SK-N-SH treated with all-trans-retinoic acid at 6 μM for 48 hours (cell line): ENCODE data around the gene PLEKHG4.

ENCODE experiments used
- ATAC-seq: fragments of 200-7000 bp; cut with Tn5 transposase; 3 replicates; pipeline ENCODE4 v1.9.1; 2020; ENCODE audit warnings: mild to moderate bottlenecking, moderate library complexity
- ARNTL ChIP-seq: fragments of 450-650 bp; formaldehyde crosslinking; IDR thresholded peaks from 2 replicates; pipeline ENCODE4 v1.5.0; 2020; ENCODE audit warnings: low read depth, mild to moderate bottlenecking, moderate library complexity, borderline replicate concordance
- BACH2 ChIP-seq: fragments of 250-450 bp; sonication (Bioruptor Pico); IDR thresholded peaks from 2 replicates; pipeline ENCODE4 v1.9.0; 2021; ENCODE audit warnings: mild to moderate bottlenecking, borderline replicate concordance
- CSDC2 ChIP-seq: fragments of 250-450 bp; sonication (Bioruptor Pico); IDR thresholded peaks from 2 replicates; pipeline ENCODE4 v1.5.0; 2020; ENCODE audit warnings: mild to moderate bottlenecking, moderate library complexity
- ESRRG ChIP-seq: fragments of 250-450 bp; sonication (Bioruptor Pico); IDR thresholded peaks from 2 replicates; pipeline ENCODE4 v1.6.1; 2021; ENCODE audit warnings: mild to moderate bottlenecking
- GLIS3 ChIP-seq: fragments of 250-450 bp; sonication (Bioruptor Pico); IDR thresholded peaks from 2 replicates; pipeline ENCODE4 v1.5.0; 2020; ENCODE audit warnings: mild to moderate bottlenecking, moderate library complexity
- ISL1 ChIP-seq: fragments of 250-450 bp; sonication (Bioruptor Pico); IDR thresholded peaks from 2 replicates; pipeline ENCODE4 v2.1.2; 2022; ENCODE audit warnings: mild to moderate bottlenecking, moderate library complexity
- OSR1 ChIP-seq: fragments of 250-450 bp; sonication (Bioruptor Pico); IDR thresholded peaks from 2 replicates; pipeline ENCODE4 v1.8.0; 2022; ENCODE audit warnings: moderate library complexity, mild to moderate bottlenecking, inconsistent platforms
- PATZ1 ChIP-seq: fragments of 250-450 bp; sonication (Bioruptor Pico); IDR thresholded peaks from 2 replicates; pipeline ENCODE4 v1.8.0; 2020; ENCODE audit warnings: mild to moderate bottlenecking, moderate library complexity, borderline replicate concordance
- PPARA ChIP-seq: fragments of 250-450 bp; sonication (Bioruptor Pico); IDR thresholded peaks from 2 replicates; pipeline ENCODE4 v1.5.0; 2020; ENCODE audit warnings: mild to moderate bottlenecking, borderline replicate concordance
- RARB ChIP-seq: fragments of 250-450 bp; sonication (Bioruptor Pico); IDR thresholded peaks from 2 replicates; pipeline ENCODE4 v1.8.0; 2021; ENCODE audit warnings: mild to moderate bottlenecking, moderate library complexity
- SNAI2 ChIP-seq: fragments of 250-450 bp; sonication (Bioruptor Pico); IDR thresholded peaks from 2 replicates; pipeline ENCODE4 v1.5.0; 2020; ENCODE audit warnings: mild to moderate bottlenecking, moderate library complexity
- TCF4 ChIP-seq: fragments of 250-450 bp; sonication (Bioruptor Pico); IDR thresholded peaks from 2 replicates; pipeline ENCODE4 v1.8.0; 2021; ENCODE audit warnings: mild to moderate bottlenecking, moderate library complexity, borderline replicate concordance
- TOX ChIP-seq: fragments of 250-450 bp; sonication (Bioruptor Pico); IDR thresholded peaks from 2 replicates; pipeline ENCODE4 v1.8.0; 2021; ENCODE audit warnings: mild to moderate bottlenecking, moderate library complexity, borderline replicate concordance
- TSHZ2 ChIP-seq: fragments of 250-450 bp; sonication (Bioruptor Pico); IDR thresholded peaks from 2 replicates; pipeline ENCODE4 v1.5.0; 2020; ENCODE audit warnings: mild to moderate bottlenecking, moderate library complexity
- ZC3H10 ChIP-seq: fragments of 250-450 bp; sonication (Bioruptor Pico); IDR thresholded peaks from 2 replicates; pipeline ENCODE4 v1.5.1; 2021; ENCODE audit warnings: mild to moderate bottlenecking, moderate library complexity
- ZFP3 ChIP-seq: fragments of 250-450 bp; sonication (Bioruptor Pico); IDR thresholded peaks from 2 replicates; pipeline ENCODE4 v1.5.0; 2020; ENCODE audit warnings: mild to moderate bottlenecking, moderate library complexity
- ZFP30 ChIP-seq: fragments of 450-650 bp; formaldehyde crosslinking; IDR thresholded peaks from 2 replicates; pipeline ENCODE4 v1.5.0; 2022; ENCODE audit warnings: mild to moderate bottlenecking, moderate library complexity
- ZNF70 ChIP-seq: fragments of 450-650 bp; formaldehyde crosslinking; IDR thresholded peaks from 2 replicates; pipeline ENCODE4 v1.5.0; 2020; ENCODE audit warnings: mild to moderate bottlenecking, moderate library complexity
- ZNF8 ChIP-seq: fragments of 450-650 bp; formaldehyde crosslinking; IDR thresholded peaks from 2 replicates; pipeline ENCODE4 v1.5.0; 2020; ENCODE audit warnings: mild to moderate bottlenecking, moderate library complexity
- TF ChIP-seq, protein P1 (sequence below): fragments of 250-450 bp; sonication (Bioruptor Pico); IDR thresholded peaks from 2 replicates; pipeline ENCODE4 v1.5.1; 2021; ENCODE audit warnings: mild to moderate bottlenecking, moderate library complexity
- TF ChIP-seq, protein P2 (sequence below): fragments of 250-450 bp; sonication (Bioruptor Pico); IDR thresholded peaks from 2 replicates; pipeline ENCODE4 v1.8.0; 2021; ENCODE audit warnings: low read depth, mild to moderate bottlenecking, moderate library complexity, borderline replicate concordance
- TF ChIP-seq, protein P3 (sequence below): fragments of 250-450 bp; sonication (Bioruptor Pico); IDR thresholded peaks from 2 replicates; pipeline ENCODE4 v1.5.1; 2020; ENCODE audit warnings: low read depth, mild to moderate bottlenecking, moderate library complexity

Gene PLEKHG4

GRCh38 chr16:67259705-67260104 is 19.6 kb upstream of the PLEKHG4 start:
- TF ChIP-seq, protein P1, sequence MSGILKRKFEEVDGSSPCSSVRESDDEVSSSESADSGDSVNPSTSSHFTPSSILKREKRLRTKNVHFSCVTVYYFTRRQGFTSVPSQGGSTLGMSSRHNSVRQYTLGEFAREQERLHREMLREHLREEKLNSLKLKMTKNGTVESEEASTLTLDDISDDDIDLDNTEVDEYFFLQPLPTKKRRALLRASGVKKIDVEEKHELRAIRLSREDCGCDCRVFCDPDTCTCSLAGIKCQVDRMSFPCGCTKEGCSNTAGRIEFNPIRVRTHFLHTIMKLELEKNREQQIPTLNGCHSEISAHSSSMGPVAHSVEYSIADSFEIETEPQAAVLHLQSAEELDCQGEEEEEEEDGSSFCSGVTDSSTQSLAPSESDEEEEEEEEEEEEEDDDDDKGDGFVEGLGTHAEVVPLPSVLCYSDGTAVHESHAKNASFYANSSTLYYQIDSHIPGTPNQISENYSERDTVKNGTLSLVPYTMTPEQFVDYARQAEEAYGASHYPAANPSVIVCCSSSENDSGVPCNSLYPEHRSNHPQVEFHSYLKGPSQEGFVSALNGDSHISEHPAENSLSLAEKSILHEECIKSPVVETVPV (CRISPR knock-in tag), result no peak
- TF ChIP-seq ZNF70 (no peak), OSR1 (no peak), ZFP30 (CRISPR knock-in tag) (no peak), ARNTL (CRISPR knock-in tag) (no peak)
- TF ChIP-seq, protein P2, sequence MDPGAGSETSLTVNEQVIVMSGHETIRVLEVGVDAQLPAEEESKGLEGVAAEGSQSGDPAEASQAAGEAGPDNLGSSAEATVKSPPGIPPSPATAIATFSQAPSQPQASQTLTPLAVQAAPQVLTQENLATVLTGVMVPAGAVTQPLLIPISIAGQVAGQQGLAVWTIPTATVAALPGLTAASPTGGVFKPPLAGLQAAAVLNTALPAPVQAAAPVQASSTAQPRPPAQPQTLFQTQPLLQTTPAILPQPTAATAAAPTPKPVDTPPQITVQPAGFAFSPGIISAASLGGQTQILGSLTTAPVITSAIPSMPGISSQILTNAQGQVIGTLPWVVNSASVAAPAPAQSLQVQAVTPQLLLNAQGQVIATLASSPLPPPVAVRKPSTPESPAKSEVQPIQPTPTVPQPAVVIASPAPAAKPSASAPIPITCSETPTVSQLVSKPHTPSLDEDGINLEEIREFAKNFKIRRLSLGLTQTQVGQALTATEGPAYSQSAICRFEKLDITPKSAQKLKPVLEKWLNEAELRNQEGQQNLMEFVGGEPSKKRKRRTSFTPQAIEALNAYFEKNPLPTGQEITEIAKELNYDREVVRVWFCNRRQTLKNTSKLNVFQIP (CRISPR knock-in tag), result no peak
- TF ChIP-seq, all 23 proteins: peak for 0
- ATAC-seq, result no peak

GRCh38 chr16:67260426-67261063 is 18.8 kb upstream of the PLEKHG4 start:
- peak; percentile 81 for ATAC-seq
- TF ChIP-seq, protein P1 (CRISPR knock-in tag), result no peak
- TF ChIP-seq TOX, result no peak

GRCh38 chr16:67263201-67263600 is 16.1 kb upstream of the PLEKHG4 start:
- no peak for TF ChIP-seq ZC3H10
- no peak for TF ChIP-seq ZNF70
- no peak for TF ChIP-seq RARB (CRISPR knock-in tag)
- TF ChIP-seq ISL1 (CRISPR knock-in tag), result no peak
- TF ChIP-seq ZFP3 (CRISPR knock-in tag), result no peak
- TF ChIP-seq ESRRG, result no peak
- no peak for TF ChIP-seq ARNTL (CRISPR knock-in tag)
- TF ChIP-seq GLIS3 (CRISPR knock-in tag), result no peak
- no peak for TF ChIP-seq TSHZ2
- TF ChIP-seq PPARA, result no peak
- no peak for TF ChIP-seq OSR1
- no peak for TF ChIP-seq ZNF8 (CRISPR knock-in tag)
- TF ChIP-seq, protein P3, sequence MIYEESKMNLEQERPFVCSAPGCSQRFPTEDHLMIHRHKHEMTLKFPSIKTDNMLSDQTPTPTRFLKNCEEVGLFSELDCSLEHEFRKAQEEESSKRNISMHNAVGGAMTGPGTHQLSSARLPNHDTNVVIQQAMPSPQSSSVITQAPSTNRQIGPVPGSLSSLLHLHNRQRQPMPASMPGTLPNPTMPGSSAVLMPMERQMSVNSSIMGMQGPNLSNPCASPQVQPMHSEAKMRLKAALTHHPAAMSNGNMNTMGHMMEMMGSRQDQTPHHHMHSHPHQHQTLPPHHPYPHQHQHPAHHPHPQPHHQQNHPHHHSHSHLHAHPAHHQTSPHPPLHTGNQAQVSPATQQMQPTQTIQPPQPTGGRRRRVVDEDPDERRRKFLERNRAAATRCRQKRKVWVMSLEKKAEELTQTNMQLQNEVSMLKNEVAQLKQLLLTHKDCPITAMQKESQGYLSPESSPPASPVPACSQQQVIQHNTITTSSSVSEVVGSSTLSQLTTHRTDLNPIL, result no peak
- TF ChIP-seq, protein P1 (CRISPR knock-in tag), result no peak
- TF ChIP-seq SNAI2 (CRISPR knock-in tag), result no peak
- no peak for TF ChIP-seq TCF4 (CRISPR knock-in tag)
- TF ChIP-seq, protein P2 (CRISPR knock-in tag), result no peak
- TF ChIP-seq CSDC2 (CRISPR knock-in tag), result no peak
- no peak for TF ChIP-seq PATZ1 (CRISPR knock-in tag)
- TF ChIP-seq BACH2 (CRISPR knock-in tag), result no peak
- ATAC-seq, result no peak
